ENCODE results near the gene SGCE.

SGCE gene

GRCh38 chr7:94562525-94562924 is 93.4 kb downstream of the SGCE start:
- DNase-seq, result no peak

- no peak for DNase-seq
These were observed 94.0 kb downstream of the SGCE start for GRCh38 chr7:94561841-94562514.

GRCh38 chr7:94559972-94560371 is 96.0 kb downstream of the SGCE start:
- DNase-seq, result no peak

- DNase-seq, result no peak
These were observed 98.7 kb downstream of the SGCE start for GRCh38 chr7:94557215-94557614.

- DNase-seq, result no peak
These were observed 99.9 kb downstream of the SGCE start for GRCh38 chr7:94556028-94556427.

- DNase-seq, result no peak
These were observed 108.8 kb downstream of the SGCE start for GRCh38 chr7:94547126-94547525.

GRCh38 chr7:94540428-94540827 is 115.5 kb downstream of the SGCE start:
- DNase-seq, result no peak

Data from effector CD4-positive, alpha-beta T cell (primary cell).